GM23248 (cell line): ENCODE measurements around the gene SDCCAG8. TPM values are rescaled to one million over a fixed set of nuclear protein-coding genes. Genes with fewer than 3 reads are reported as not detected.
A peak's percentile ranks its signal among the peaks of the same experiment; 100 is the strongest.

Source experiments
- DNase-seq: peaks from one replicate; pipeline ENCODE4 v3.0.0-alpha.2; 2015
- H2AFZ ChIP-seq: fragments of 200-600 bp; sonication (generic); 2 replicates; pipeline ENCODE4 v1.6.1; 2016; ENCODE audit warnings: antibody characterized with exemption
- H3F3A ChIP-seq: fragments of 200-600 bp; sonication (generic); 2 replicates; pipeline ENCODE4 v1.6.1; 2016; ENCODE audit warnings: mild to moderate bottlenecking, antibody characterized with exemption, mixed run types; ENCODE audit not compliant: insufficient read depth
- H3K27ac ChIP-seq: fragments of 200-600 bp; sonication (generic); 2 replicates; pipeline ENCODE4 v1.5.1; 2016; ENCODE audit warnings: mild to moderate bottlenecking
- H3K27me3 ChIP-seq: fragments of 200-600 bp; sonication (generic); replicated peaks from 2 replicates; pipeline ENCODE4 v1.6.1; 2016; ENCODE audit warnings: mild to moderate bottlenecking; ENCODE audit not compliant: insufficient read depth
- H3K36me3 ChIP-seq: fragments of 200-600 bp; sonication (generic); 2 replicates; pipeline ENCODE4 v1.6.1; 2016; ENCODE audit warnings: low read depth, mild to moderate bottlenecking
- H3K4me1 ChIP-seq: fragments of 200-600 bp; sonication (generic); 2 replicates; pipeline ENCODE4 v1.6.1; 2016; ENCODE audit warnings: mild to moderate bottlenecking; ENCODE audit not compliant: insufficient read depth
- H3K4me2 ChIP-seq: fragments of 200-600 bp; sonication (generic); one replicate; pipeline ENCODE4 v1.6.1; 2016; ENCODE audit warnings: mild to moderate bottlenecking; ENCODE audit not compliant: unreplicated experiment
- H3K4me3 ChIP-seq: fragments of 200-600 bp; sonication (generic); 2 replicates; pipeline ENCODE4 v1.5.1; 2016; ENCODE audit warnings: mild to moderate bottlenecking
- H3K79me2 ChIP-seq: fragments of 200-600 bp; sonication (generic); 2 replicates; pipeline ENCODE4 v1.6.1; 2016; ENCODE audit warnings: mild to moderate bottlenecking; ENCODE audit not compliant: insufficient read depth
- H3K9ac ChIP-seq: fragments of 200-600 bp; sonication (generic); 2 replicates; pipeline ENCODE4 v1.6.1; 2016; ENCODE audit warnings: mild to moderate bottlenecking
- H3K9me2 ChIP-seq: fragments of 200-600 bp; sonication (generic); 2 replicates; pipeline ENCODE4 v1.6.1; 2016; ENCODE audit warnings: mixed run types, mild to moderate bottlenecking, moderate library complexity; ENCODE audit not compliant: insufficient read depth
- H3K9me3 ChIP-seq: fragments of 200-600 bp; sonication (generic); one replicate; pipeline ENCODE4 v1.6.1; 2017; ENCODE audit warnings: low read depth
- H4K20me1 ChIP-seq: fragments of 200-600 bp; sonication (generic); 2 replicates; pipeline ENCODE4 v1.6.0; 2016; ENCODE audit not compliant: insufficient read depth
- EZH2 ChIP-seq: fragments of 200-600 bp; sonication (generic); IDR thresholded peaks from 2 replicates; pipeline ENCODE4 v1.6.1; 2018; ENCODE audit warnings: antibody characterized with exemption, mild to moderate bottlenecking; ENCODE audit not compliant: insufficient read depth, poor library complexity, severe bottlenecking
- EZH2phosphoT487 ChIP-seq: fragments of 200-600 bp; sonication (generic); IDR thresholded peaks from 2 replicates; pipeline ENCODE4 v1.6.1; 2018; ENCODE audit warnings: antibody characterized with exemption, moderate library complexity, mild to moderate bottlenecking, low read depth; ENCODE audit not compliant: insufficient read depth
- WGBS, 2 experiments: methylation state at CpG; one replicate each; pipeline ENCODE4 v1.1.6; 2015 to 2017; ENCODE audit warnings: low lambda C conversion rate in 2 of 2, low coverage in 1 of 2; ENCODE audit errors: missing lambda C conversion rate in 2 of 2; 5-methylcytosine and 5-hydroxymethylcytosine counted together
- in situ Hi-C: fragments of 300-500 bp; cut with MboI; formaldehyde crosslinking; loops from 2 replicates; pipeline ENCODE4 v1.15.0; 2020
- polyA plus RNA-seq: library from polyadenylated mRNA; unstranded; fragments of >200 nt; fragmentation: Nextera tagmentation; extraction: Ambion mirVana; gene quantifications from 2 replicates; pipeline ENCODE4 v1.2.1, GENCODE V29; 2016
- total RNA-seq: library from RNA; depleted of rRNA; stranded (reverse); fragments of >200 nt; shearing (Covaris generic); gene quantifications from 2 replicates; pipeline ENCODE4 v1.2.3, GENCODE V29; 2014

Gene SDCCAG8
- total and polyA plus RNA-seq, 2 experiments from 2014 or later: 29.4 to 45.3 TPM

GRCh38 chr1:243341074-243341473 is 85.2 kb downstream of the SDCCAG8 start:
- no peak overlapping the region for H2AFZ ChIP-seq
- H3K4me3 ChIP-seq: no peak overlapping the region
- DNase-seq: peak; percentile 18
- H3K27me3 ChIP-seq: no peaks in the 10 kb centered on the region
- in situ Hi-C loops: loop anchor here (10.0 kb wide), 1 partner anchor 944 kb away; no protein-coding TSS in a partner anchor
- TF ChIP-seq EZH2phosphoT487: no peak
- TF ChIP-seq EZH2: no peak
- 0 out of 2 replicates have a peak, but pooled peaks cover 4% of the 10 kb centered on the region for H3K4me1 ChIP-seq
- H3K9me2 ChIP-seq: no peaks in the 10 kb centered on the region
- no peak overlapping the region for H3K27ac ChIP-seq
- H3K9ac ChIP-seq: no peak overlapping the region
- H3K4me2 ChIP-seq: no peak overlapping the region
- no peaks in the 10 kb centered on the region for H3K9me3 ChIP-seq
- H4K20me1 ChIP-seq: no peaks in the 10 kb centered on the region
- no peaks in the 10 kb centered on the region; the same call in 1 of the 2 replicates for H3F3A ChIP-seq
- 0 out of 2 replicates have a peak, but pooled peaks cover 16% of the 10 kb centered on the region for H3K36me3 ChIP-seq
- 73 to 77% methylated on average over 2 of the region's 2 CpGs for WGBS, 2 experiments
- peaks cover 9% of the 10 kb centered on the region; the same call in 1 of the 2 replicates for H3K79me2 ChIP-seq

DNA sequence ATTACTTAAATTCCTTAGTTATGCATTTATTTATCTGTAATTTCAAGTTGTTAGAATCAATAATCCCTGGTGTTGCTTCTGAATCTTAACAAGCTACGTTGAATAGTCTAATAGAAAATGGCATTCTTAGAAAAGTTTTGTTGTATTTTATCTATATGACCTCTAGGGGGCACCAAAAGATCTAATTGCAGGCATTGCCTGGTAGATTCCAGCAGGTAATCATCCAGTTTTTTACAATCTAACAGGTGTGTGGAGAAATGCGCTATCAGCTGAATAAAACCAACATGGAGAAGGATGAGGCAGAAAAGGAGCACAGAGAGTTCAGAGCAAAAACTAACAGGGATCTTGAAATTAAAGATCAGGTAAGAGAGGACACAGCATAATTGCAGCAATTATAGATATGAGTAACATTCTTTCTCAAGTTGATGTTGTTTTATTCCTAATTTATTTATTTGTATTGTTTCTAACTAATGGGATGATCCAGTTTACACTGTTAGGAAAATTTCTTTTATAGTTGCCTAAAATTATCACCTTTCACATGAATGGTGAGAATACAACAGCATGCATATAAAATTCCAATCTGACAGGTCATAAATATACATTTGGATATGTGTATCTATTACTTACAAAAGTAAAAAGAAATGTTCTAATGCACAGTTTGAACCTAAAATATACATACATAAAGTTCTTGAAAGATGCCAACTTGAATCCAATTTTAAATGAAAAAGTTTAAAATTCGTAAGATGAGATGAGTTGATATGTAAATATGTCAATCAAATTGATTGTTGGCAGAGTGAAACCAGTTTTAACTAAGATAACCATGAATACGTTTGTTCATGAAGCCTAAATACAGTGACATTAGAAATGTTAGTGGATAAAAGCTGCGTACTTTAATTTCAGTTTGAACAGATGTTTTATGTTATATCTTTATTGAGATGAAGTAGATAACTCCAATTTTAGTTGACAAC is 88.4 kb downstream of the SDCCAG8 start:
- in situ Hi-C loops: loop anchor here (10.0 kb wide), 1 partner anchor 941 kb away; no protein-coding TSS in a partner anchor
- Histone ChIP-seq H3K79me2 (no peaks in the 10 kb centered on the region), H4K20me1 (no peaks in the 10 kb centered on the region), H3K36me3 (0 out of 2 replicates have a peak, but pooled peaks cover 21% of the 10 kb centered on the region), H3K9me3 (no peaks in the 10 kb centered on the region), H3K9me2 (no peaks in the 10 kb centered on the region), H3K27ac (no peak overlapping the region), H2AFZ (no peak overlapping the region), H3K4me1 (0 out of 2 replicates have a peak, but pooled peaks cover 4% of the 10 kb centered on the region), H3K4me3 (no peak overlapping the region), H3K27me3 (no peaks in the 10 kb centered on the region), H3K9ac (no peak overlapping the region), H3K4me2 (no peak overlapping the region), H3F3A (no peaks in the 10 kb centered on the region)
- peak; percentile 65 for DNase-seq
- no peak for TF ChIP-seq EZH2phosphoT487
- no peak for TF ChIP-seq EZH2
- 58% methylated on average over 5 of the region's 5 CpGs for WGBS, 2 experiments

GRCh38 chr1:243345205-243345604 is 89.4 kb downstream of the SDCCAG8 start:
- Histone ChIP-seq H3K79me2 (no peaks in the 10 kb centered on the region), H2AFZ (no peak overlapping the region), H3F3A (no peaks in the 10 kb centered on the region), H3K27ac (no peak overlapping the region), H3K4me3 (no peak overlapping the region), H4K20me1 (no peaks in the 10 kb centered on the region), H3K27me3 (no peaks in the 10 kb centered on the region), H3K4me2 (no peak overlapping the region), H3K9me3 (no peaks in the 10 kb centered on the region), H3K36me3 (0 out of 2 replicates have a peak, but pooled peaks cover 21% of the 10 kb centered on the region), H3K9ac (no peak overlapping the region), H3K4me1 (0 out of 2 replicates have a peak, but pooled peaks cover 4% of the 10 kb centered on the region), H3K9me2 (no peaks in the 10 kb centered on the region)
- WGBS, 2 experiments: 19 to 25% methylated on average over 1 of the region's 1 CpG
- in situ Hi-C loops: loop anchor here (10.0 kb wide), 1 partner anchor 940 kb away; no protein-coding TSS in a partner anchor
- DNase-seq: peak; percentile 39
- TF ChIP-seq EZH2phosphoT487: no peak
- TF ChIP-seq EZH2: no peak

GRCh38 chr1:243346016-243346415 is 90.2 kb downstream of the SDCCAG8 start:
- 90 to 96% methylated on average over 3 of the region's 3 CpGs for WGBS, 2 experiments
- TF ChIP-seq EZH2phosphoT487 (no peak), EZH2 (no peak)
- no peak overlapping the region for H3K9ac ChIP-seq
- DNase-seq: no peak
- H3K4me3 ChIP-seq: no peak overlapping the region
- H3K4me2 ChIP-seq: no peak overlapping the region
- no peak overlapping the region for H2AFZ ChIP-seq
- no peaks in the 10 kb centered on the region for H4K20me1 ChIP-seq
- no peak overlapping the region for H3K27ac ChIP-seq
- 0 out of 2 replicates have a peak, but pooled peaks cover 2% of the 10 kb centered on the region for H3K4me1 ChIP-seq
- no peaks in the 10 kb centered on the region for H3K9me2 ChIP-seq
- 0 out of 2 replicates have a peak, but pooled peaks cover 21% of the 10 kb centered on the region for H3K36me3 ChIP-seq
- in situ Hi-C loops: loop anchor here (10.0 kb wide), 1 partner anchor 939 kb away; no protein-coding TSS in a partner anchor
- H3K9me3 ChIP-seq: no peaks in the 10 kb centered on the region
- no peaks in the 10 kb centered on the region for H3K27me3 ChIP-seq
- no peaks in the 10 kb centered on the region for H3K79me2 ChIP-seq
- no peaks in the 10 kb centered on the region for H3F3A ChIP-seq
